H9 (cell line): Measurements from ENCODE around the gene JARID2. TPM values are rescaled to one million over a fixed set of nuclear protein-coding genes. Genes with fewer than 3 reads are reported as not detected.

Experiments used
- DNase-seq: peaks from one replicate; pipeline ENCODE4 v3.0.0-alpha.2; 2017
- H2AFZ ChIP-seq: one replicate; pipeline ENCODE4 v1.6.1; 2013; ENCODE audit warnings: mild to moderate bottlenecking, low read length, control low read depth, moderate library complexity
- H2AK5ac ChIP-seq: 2 replicates; pipeline ENCODE4 v1.6.1; 2013; ENCODE audit warnings: low read length, control low read depth, mixed read lengths; ENCODE audit not compliant: insufficient read length
- H2BK120ac ChIP-seq: one replicate; pipeline ENCODE4 v1.6.1; 2013; ENCODE audit warnings: low read depth, mild to moderate bottlenecking, low read length, control low read depth, inconsistent platforms; ENCODE audit not compliant: poor library complexity, severe bottlenecking
- H2BK12ac ChIP-seq: 2 replicates; pipeline ENCODE4 v1.6.1; 2013; ENCODE audit warnings: low read length, control low read depth, mixed read lengths, low read depth; ENCODE audit not compliant: insufficient read length
- H2BK15ac ChIP-seq: 2 replicates; pipeline ENCODE4 v1.6.1; 2013; ENCODE audit warnings: low read depth, low read length, control low read depth
- H2BK20ac ChIP-seq: one replicate; pipeline ENCODE4 v1.6.1; 2013; ENCODE audit warnings: low read depth, mild to moderate bottlenecking, low read length, control low read depth, inconsistent platforms; ENCODE audit not compliant: poor library complexity, severe bottlenecking
- H2BK5ac ChIP-seq: 2 replicates; pipeline ENCODE4 v1.6.1; 2013; ENCODE audit warnings: low read length, control low read depth, mixed read lengths; ENCODE audit not compliant: insufficient read length
- H3K14ac ChIP-seq: 2 replicates; pipeline ENCODE4 v1.6.1; 2013; ENCODE audit warnings: low read length, control low read depth; ENCODE audit not compliant: insufficient read depth
- H3K18ac ChIP-seq: 2 replicates; pipeline ENCODE4 v1.6.1; 2013; ENCODE audit warnings: low read depth, mild to moderate bottlenecking, mixed read lengths, low read length, control low read depth; ENCODE audit not compliant: insufficient read length
- H3K23ac ChIP-seq: 2 replicates; pipeline ENCODE4 v1.6.1; 2013; ENCODE audit warnings: low read length, control low read depth, mixed read lengths, low read depth; ENCODE audit not compliant: insufficient read length
- H3K23me2 ChIP-seq: 2 replicates; pipeline ENCODE4 v1.6.1; 2013; ENCODE audit warnings: low read depth, mild to moderate bottlenecking, mixed read lengths, low read length, control low read depth; ENCODE audit not compliant: insufficient read length, poor library complexity, severe bottlenecking
- H3K27ac ChIP-seq: 2 replicates; pipeline ENCODE4 v1.5.1; 2013; ENCODE audit warnings: low read length, control low read depth, mixed read lengths, low read depth; ENCODE audit not compliant: insufficient read length
- H3K27me3 ChIP-seq: 2 replicates; pipeline ENCODE4 v1.6.1; 2013; ENCODE audit warnings: low read length, control low read depth, inconsistent platforms; ENCODE audit not compliant: insufficient read depth
- H3K4ac ChIP-seq: 2 replicates; pipeline ENCODE4 v1.6.1; 2013; ENCODE audit warnings: low read depth, mild to moderate bottlenecking, control low read depth, inconsistent platforms, low read length, moderate library complexity
- H3K4me1 ChIP-seq: 2 replicates; pipeline ENCODE4 v1.6.1; 2013; ENCODE audit warnings: low read length, control low read depth, inconsistent platforms; ENCODE audit not compliant: insufficient read depth
- H3K4me2 ChIP-seq: 2 replicates; pipeline ENCODE4 v1.6.1; 2013; ENCODE audit warnings: low read length, control low read depth, mixed read lengths; ENCODE audit not compliant: insufficient read length, insufficient read depth
- H3K56ac ChIP-seq: 2 replicates; pipeline ENCODE4 v1.6.1; 2013; ENCODE audit warnings: low read depth, mild to moderate bottlenecking, mixed read lengths, low read length, control low read depth; ENCODE audit not compliant: insufficient read length
- H3K79me1 ChIP-seq: 2 replicates; pipeline ENCODE4 v1.6.1; 2013; ENCODE audit warnings: low read depth, mild to moderate bottlenecking, moderate library complexity, low read length, control low read depth, inconsistent platforms; ENCODE audit not compliant: insufficient read depth, poor library complexity, severe bottlenecking
- H3K79me2 ChIP-seq: 2 replicates; pipeline ENCODE4 v1.6.1; 2013; ENCODE audit warnings: low read length, control low read depth, inconsistent platforms; ENCODE audit not compliant: insufficient read depth
- H3K9ac ChIP-seq: 2 replicates; pipeline ENCODE4 v1.6.1; 2013; ENCODE audit warnings: low read length, control low read depth, mixed read lengths; ENCODE audit not compliant: insufficient read length; ENCODE audit errors: extremely low read depth
- H3K9me3 ChIP-seq: one replicate; pipeline ENCODE4 v1.6.1; 2013; ENCODE audit warnings: low read depth, low read length, inconsistent platforms; ENCODE audit not compliant: control insufficient read depth
- H3T11ph ChIP-seq: one replicate; pipeline ENCODE4 v1.6.1; 2013; ENCODE audit warnings: mild to moderate bottlenecking, low read length, control low read depth, inconsistent platforms
- H4K20me1 ChIP-seq: one replicate; pipeline ENCODE4 v1.6.1; 2013; ENCODE audit not compliant: control insufficient read depth, insufficient read length, insufficient read depth
- H4K5ac ChIP-seq: 2 replicates; pipeline ENCODE4 v1.6.1; 2013; ENCODE audit warnings: low read depth, mild to moderate bottlenecking, mixed read lengths, low read length, control low read depth; ENCODE audit not compliant: insufficient read length
- H4K8ac ChIP-seq: replicated peaks from 2 replicates; pipeline ENCODE4 v1.6.1; 2013; ENCODE audit warnings: low read length, control low read depth, mixed read lengths, low read depth; ENCODE audit not compliant: insufficient read length
- H4K91ac ChIP-seq: 2 replicates; pipeline ENCODE4 v1.6.1; 2013; ENCODE audit warnings: low read depth, mild to moderate bottlenecking, moderate library complexity, mixed read lengths, low read length, control low read depth; ENCODE audit not compliant: insufficient read length
- H3K27ac Mint-ChIP-seq, 3 experiments: 2 replicates in 2 of 3; 3 replicates in 1 of 3; pipeline ENCODE4 v1.8.0; 2020 to 2021; ENCODE audit warnings: mixed read lengths in 3 of 3, mild to moderate bottlenecking in 1 of 3, moderate library complexity in 1 of 3
- H3K27me3 Mint-ChIP-seq: 2 replicates; pipeline ENCODE4 v1.8.0; 2021; ENCODE audit warnings: low read depth, mild to moderate bottlenecking, moderate library complexity, mixed read lengths
- H3K36me3 Mint-ChIP-seq, 3 experiments: 2 replicates in 2 of 3; 3 replicates in 1 of 3; pipeline ENCODE4 v1.8.0; 2020 to 2021; ENCODE audit warnings: low read depth in 3 of 3, mixed read lengths in 3 of 3; ENCODE audit not compliant: insufficient read depth in 1 of 3
- H3K4me1 Mint-ChIP-seq, 2 experiments: 2 replicates each; pipeline ENCODE4 v1.8.0; 2020; ENCODE audit warnings: mixed read lengths in 2 of 2
- H3K4me3 Mint-ChIP-seq, 2 experiments: 2 replicates in 1 of 2; 3 replicates in 1 of 2; pipeline ENCODE4 v1.8.0; 2020 to 2021; ENCODE audit warnings: mild to moderate bottlenecking in 2 of 2, mixed read lengths in 2 of 2, moderate library complexity in 1 of 2
- H3K9me3 Mint-ChIP-seq, 2 experiments: 2 replicates in 1 of 2; 3 replicates in 1 of 2; pipeline ENCODE4 v1.8.0; 2020; ENCODE audit warnings: mild to moderate bottlenecking in 2 of 2, mixed read lengths in 2 of 2, moderate library complexity in 1 of 2
- CTCF ChIP-seq: fragments of 200-600 bp; sonication (generic); conservative IDR thresholded peaks from 3 replicates; pipeline ENCODE4 v1.8.0; 2021; ENCODE audit warnings: antibody characterized with exemption, mild to moderate bottlenecking
- WGBS: extraction: QIAGEN DNeasy Blood & Tissue Kit; methylation state at CpG from one replicate; pipeline ENCODE4 v1.1.7; 2013; ENCODE audit warnings: missing lambda C conversion rate, low lambda C conversion rate, mixed read lengths; ENCODE audit not compliant: insufficient read length; ENCODE audit errors: extremely low coverage; 5-methylcytosine and 5-hydroxymethylcytosine counted together
- total RNA-seq: library from RNA; stranded (reverse); gene quantifications from 2 replicates; pipeline ENCODE4 v1.2.1, GENCODE V29; 2021

Gene JARID2
- total RNA-seq, 1 experiment from 2014 or later, result 174 TPM

- H2BK20ac ChIP-seq, result no peak overlapping the region
- H4K5ac ChIP-seq, result no peak overlapping the region
- no peak overlapping the region for H2BK15ac ChIP-seq
- H2AK5ac ChIP-seq, result no peak overlapping the region
- WGBS, result no CpG with 5 or more reads among the region's 5 CpGs
- H3K56ac ChIP-seq, result no peak overlapping the region
- no peaks in the 10 kb centered on the region for H3K79me1 ChIP-seq
- H3K14ac ChIP-seq, result no peak overlapping the region
- no peak overlapping the region for H2AFZ ChIP-seq
- H3K36me3 Mint-ChIP-seq, result peaks cover 0 to 4% (median 2%) of the 10 kb centered on the region in 3 experiments; a peak in 2 of 7 replicates
- no peak overlapping the region for H2BK120ac ChIP-seq
- no peak overlapping the region for H3K4me3 Mint-ChIP-seq
- no peak overlapping the region for H3K9ac ChIP-seq
- no peak overlapping the region for H3K27ac ChIP-seq
- no peak overlapping the region for H4K91ac ChIP-seq
- peak overlapping the region in 2 of 3 experiments; percentile 20 to 47; a peak in 4 of 7 replicates for H3K27ac Mint-ChIP-seq
- H3K9me3 Mint-ChIP-seq, result no peaks in the 10 kb centered on the region
- no peaks in the 10 kb centered on the region for H3K9me3 ChIP-seq
- no peak for TF ChIP-seq CTCF
- H4K20me1 ChIP-seq, result peaks cover 4% of the 10 kb centered on the region
- no peak overlapping the region for H3K18ac ChIP-seq
- H3K4me1 Mint-ChIP-seq, result peaks cover 75 to 81% of the 10 kb centered on the region in 2 experiments
- DNase-seq, result no peak
- no peak overlapping the region for H3T11ph ChIP-seq
- H3K4me2 ChIP-seq, result no peak overlapping the region
- H4K8ac ChIP-seq, result no peak overlapping the region
- peaks cover 95% of the 10 kb centered on the region for H3K79me2 ChIP-seq
- H3K4me1 ChIP-seq, result peaks cover 28% of the 10 kb centered on the region
- H2BK12ac ChIP-seq, result no peak overlapping the region
- no peaks in the 10 kb centered on the region for H3K27me3 Mint-ChIP-seq
- no peak overlapping the region for H3K23ac ChIP-seq
- H3K4ac ChIP-seq, result no peak overlapping the region
- H2BK5ac ChIP-seq, result no peak overlapping the region
- no peaks in the 10 kb centered on the region for H3K23me2 ChIP-seq
- no peaks in the 10 kb centered on the region for H3K27me3 ChIP-seq
Observed at GRCh38 chr6:15308435-15309213, 62.8 kb downstream of the JARID2 start.
